PC-3 (cell line): ENCODE data around the gene BSG.
"Not testable (repeated sequence)": the region's sequence is repeated elsewhere in the genome, so short reads cannot be mapped to it uniquely, and the experiment has no call there.

Source experiments
- CTCF ChIP-seq: fragments of 300-600 bp; sonication (generic); conservative IDR thresholded peaks from 2 replicates; pipeline ENCODE4 v1.5.1; 2017; ENCODE audit warnings: antibody characterized with exemption, low read depth, mild to moderate bottlenecking, low read length
- EZH2phosphoT487 ChIP-seq: fragments of 300-600 bp; sonication (generic); IDR thresholded peaks from 2 replicates; pipeline ENCODE4 v1.6.1; 2018; ENCODE audit warnings: mild to moderate bottlenecking, antibody characterized with exemption, low read length, borderline replicate concordance

GRCh38 chr19:621191-621590 is 48.8 kb downstream of the BSG start:
- TF ChIP-seq EZH2phosphoT487, CTCF: not testable (repeated sequence)
